GM12891 (cell line): ENCODE data around the gene PPM1F.

Source experiments
- PAX5 ChIP-seq: IDR thresholded peaks from 2 replicates; pipeline ENCODE4 v1.6.1; 2011; ENCODE audit warnings: low read length, moderate library complexity, mild to moderate bottlenecking; ENCODE audit not compliant: insufficient read depth, severe bottlenecking
- POLR2A ChIP-seq: IDR thresholded peaks from 2 replicates; pipeline ENCODE4 v1.6.1; 2011; ENCODE audit warnings: low read depth, low read length, control low read depth
- POLR2AphosphoS5 ChIP-seq: IDR thresholded peaks from 2 replicates; pipeline ENCODE4 v1.6.1; 2011; ENCODE audit warnings: low read depth, low read length, control low read depth
- TAF1 ChIP-seq: IDR thresholded peaks from 2 replicates; pipeline ENCODE4 v1.6.1; 2011; ENCODE audit warnings: low read depth, low read length, control low read depth

GRCh38 chr22:21928048-21928447, 24.6 kb downstream of the PPM1F start:
- TF ChIP-seq POLR2A: no peak
- TF ChIP-seq POLR2AphosphoS5: no peak
- no peak for TF ChIP-seq TAF1
- TF ChIP-seq PAX5: no peak
